HepG2 (cell line): ENCODE data around the gene ODC1. TPM values are rescaled to one million over a fixed set of nuclear protein-coding genes. Genes with fewer than 3 reads are reported as not detected.
A peak's percentile ranks its signal among the peaks of the same experiment; 100 is the strongest.

Experiments
- EED ChIP-seq: sonication (generic); formaldehyde crosslinking; IDR thresholded peaks from 2 replicates; pipeline ENCODE4 v1.5.0; 2020; ENCODE audit warnings: mild to moderate bottlenecking, missing genetic modification reagents
- HNF1B ChIP-seq: sonication (generic); formaldehyde crosslinking; IDR thresholded peaks from 2 replicates; pipeline ENCODE4 v1.5.1; 2020; ENCODE audit warnings: mild to moderate bottlenecking, moderate library complexity, missing genetic modification reagents
- KDM2A ChIP-seq: sonication (generic); formaldehyde crosslinking; IDR thresholded peaks from 2 replicates; pipeline ENCODE4 v1.4.0; 2020; ENCODE audit warnings: low read depth, missing genetic modification reagents, borderline replicate concordance
- MAZ ChIP-seq, 2 experiments: sonication (generic) in 1 of 2; formaldehyde crosslinking in 1 of 2; IDR thresholded peaks; 2 replicates each; pipeline versions ENCODE4 v1.5.0 to v1.6.1; 2012 to 2020; ENCODE audit warnings: low read depth in 2 of 2, mild to moderate bottlenecking in 2 of 2, borderline replicate concordance in 1 of 2, improper control_type of control experiment in 1 of 2, low read length in 1 of 2, missing genetic modification reagents in 1 of 2, moderate library complexity in 1 of 2
- NKX3-1 ChIP-seq: sonication (generic); formaldehyde crosslinking; IDR thresholded peaks from 2 replicates; pipeline ENCODE4 v1.5.0; 2020; ENCODE audit warnings: missing genetic modification reagents
- NR3C1 ChIP-seq: sonication (generic); formaldehyde crosslinking; IDR thresholded peaks from 2 replicates; pipeline ENCODE4 v1.4.0; 2020; ENCODE audit warnings: missing genetic modification reagents
- REXO4 ChIP-seq: sonication (generic); formaldehyde crosslinking; IDR thresholded peaks from 2 replicates; pipeline ENCODE4 v1.8.0; 2022; ENCODE audit warnings: missing genetic modification reagents, mild to moderate bottlenecking, borderline replicate concordance
- SP2 ChIP-seq: sonication (generic); formaldehyde crosslinking; IDR thresholded peaks from 2 replicates; pipeline ENCODE4 v1.5.1; 2020; ENCODE audit warnings: mild to moderate bottlenecking, missing genetic modification reagents
- TEAD2 ChIP-seq: sonication (generic); formaldehyde crosslinking; IDR thresholded peaks from 2 replicates; pipeline ENCODE4 v1.9.0; 2021; ENCODE audit warnings: missing genetic modification reagents
- TFDP1 ChIP-seq: IDR thresholded peaks from 2 replicates; pipeline ENCODE4 v1.6.1; 2016; ENCODE audit warnings: missing compliant biosample characterization, missing genetic modification reagents, borderline replicate concordance
- U2AF1 ChIP-seq: fragments of 200-400 bp; formaldehyde crosslinking; optimal IDR thresholded peaks from 2 replicates; pipeline ENCODE3; 2017; ENCODE audit warnings: mild to moderate bottlenecking, low read depth, low read length
- ZBTB8A ChIP-seq: sonication (generic); formaldehyde crosslinking; IDR thresholded peaks from 2 replicates; pipeline ENCODE4 v1.4.0; 2020; ENCODE audit warnings: mild to moderate bottlenecking, low read depth, missing genetic modification reagents, borderline replicate concordance
- ZFX ChIP-seq: sonication (generic); formaldehyde crosslinking; IDR thresholded peaks from 2 replicates; pipeline ENCODE4 v1.4.0; 2020; ENCODE audit warnings: mild to moderate bottlenecking, low read depth, missing genetic modification reagents, moderate library complexity
- ZMYM4 ChIP-seq: sonication (generic); formaldehyde crosslinking; IDR thresholded peaks from 2 replicates; pipeline ENCODE4 v1.8.1; 2023; ENCODE audit warnings: mild to moderate bottlenecking, missing genetic modification reagents
- ZNF251 ChIP-seq: sonication (generic); formaldehyde crosslinking; IDR thresholded peaks from 2 replicates; pipeline ENCODE4 v1.9.0; 2021; ENCODE audit warnings: mild to moderate bottlenecking, missing genetic modification reagents
- ZNF253 ChIP-seq: sonication (generic); formaldehyde crosslinking; IDR thresholded peaks from 2 replicates; pipeline ENCODE4 v1.8.0; 2022; ENCODE audit warnings: mild to moderate bottlenecking, missing genetic modification reagents, borderline replicate concordance
- ZNF646 ChIP-seq: sonication (generic); formaldehyde crosslinking; IDR thresholded peaks from 2 replicates; pipeline ENCODE4 v1.9.0; 2021; ENCODE audit warnings: mild to moderate bottlenecking, missing genetic modification reagents
- ZNF713 ChIP-seq: sonication (generic); formaldehyde crosslinking; IDR thresholded peaks from 2 replicates; pipeline ENCODE4 v1.4.0; 2020; ENCODE audit warnings: mild to moderate bottlenecking, missing genetic modification reagents
- ZNF780A ChIP-seq: sonication (generic); formaldehyde crosslinking; IDR thresholded peaks from 2 replicates; pipeline ENCODE4 v1.8.0; 2022; ENCODE audit warnings: mild to moderate bottlenecking, missing genetic modification reagents, moderate library complexity
- polyA plus RNA-seq, 8 experiments: library from polyadenylated mRNA; depleted of rRNA in 3 of 8; stranded (reverse) in 7 of 8; unstranded in 1 of 8; fragments of >200 nt; fragmentation: Illumina TruSeq in 4 of 8; extraction: Trizol in 4 of 8; gene quantifications; 2 replicates each; pipeline versions ENCODE4 v1.2.1 to v1.2.3, GENCODE V29; 2011 to 2016; ENCODE audit warnings: low read depth in 4 of 8, missing spikeins in 1 of 8, mixed read lengths in 1 of 8; ENCODE audit not compliant: insufficient read depth in 1 of 8
- total RNA-seq, 5 experiments: library from RNA; depleted of rRNA; stranded (reverse); fragments of >200 nt; fragmentation: Illumina TruSeq; extraction: Trizol; gene quantifications; 2 replicates each; pipeline ENCODE4 v1.2.3, GENCODE V29; 2016; ENCODE audit warnings: low read depth in 1 of 5

The ODC1 gene
- total and polyA plus RNA-seq, 2 of the 13 experiments (the other 11 are each of a cell fraction or from before 2014, with no cell fraction given), result 142 to 371 TPM

GRCh38 chr2:10400978-10401951, 46.9 kb downstream of the ODC1 start (continued):
- TF ChIP-seq ZBTB8A (CRISPR knock-in tag), result 0 out of 2 replicates have a peak, but pooled peaks have one; percentile 1
- TF ChIP-seq MAZ (IDR thresholded peaks at IDR 0.05; ENCODE audit: borderline replicate concordance, low read depth, low read length), result peak; percentile 46; the same call in 1 of the 2 replicates
- TF ChIP-seq MAZ (CRISPR knock-in tag; IDR thresholded peaks at IDR 0.05; ENCODE audit: low read depth), result no peak
- TF ChIP-seq EED (CRISPR knock-in tag), result no peak
- TF ChIP-seq ZNF713, result no peak
- no peak for TF ChIP-seq TEAD2 (CRISPR knock-in tag)
- TF ChIP-seq SP2 (CRISPR knock-in tag), result no peak
- TF ChIP-seq KDM2A (CRISPR knock-in tag), result peak; percentile 64
- TF ChIP-seq ZNF646 (CRISPR knock-in tag), result peak; percentile 24; the same call in 1 of the 2 replicates
- no peak for TF ChIP-seq ZNF780A (CRISPR knock-in tag)
- no peak for TF ChIP-seq NKX3-1 (CRISPR knock-in tag)
- TF ChIP-seq REXO4, result no peak
- TF ChIP-seq ZMYM4, result peak; percentile 48
- peak; percentile 45 for TF ChIP-seq U2AF1
- no peak for TF ChIP-seq NR3C1 (CRISPR knock-in tag)
- TF ChIP-seq ZNF251, result no peak
- peak; percentile 79 for TF ChIP-seq ZFX (CRISPR knock-in tag)
- TF ChIP-seq HNF1B, result no peak; the same call in 1 of the 2 replicates
- no peak for TF ChIP-seq ZNF253
- no peak for TF ChIP-seq TFDP1
